Thymus (tissue), 11 donors: ENCODE results near the gene GET4. TPM values are rescaled to one million over a fixed set of nuclear protein-coding genes. Genes with fewer than 3 reads are reported as not detected.

Experiments
- DNase-seq, 9 donors: peaks; one replicate each; pipeline ENCODE4 v3.0.0-alpha.2; 2013; ENCODE audit warnings: low spot score in 9 of 9, low read depth in 6 of 9, missing footprints in 1 of 9
- H3K27ac ChIP-seq, 2 donors: one replicate each; pipeline ENCODE4 v1.5.1; 2013; ENCODE audit warnings: control low read depth in 1 of 2, low read depth in 1 of 2, low read length in 1 of 2, mild to moderate bottlenecking in 1 of 2, moderate library complexity in 1 of 2
- H3K27me3 ChIP-seq, 2 donors: one replicate each; pipeline ENCODE4 v1.5.1; 2013; ENCODE audit warnings: low read length in 1 of 2; ENCODE audit not compliant: control insufficient read depth in 2 of 2, insufficient read depth in 1 of 2
- H3K36me3 ChIP-seq, 2 donors: one replicate each; pipeline ENCODE4 v1.5.1; 2013; ENCODE audit warnings: low read length in 1 of 2, mild to moderate bottlenecking in 1 of 2, moderate library complexity in 1 of 2; ENCODE audit not compliant: control insufficient read depth in 2 of 2, insufficient read depth in 2 of 2
- H3K4me1 ChIP-seq, 2 donors: one replicate each; pipeline ENCODE4 v1.5.1; 2013; ENCODE audit warnings: low read length in 2 of 2; ENCODE audit not compliant: control insufficient read depth in 2 of 2, insufficient read depth in 2 of 2
- H3K4me3 ChIP-seq, 2 donors: one replicate each; pipeline ENCODE4 v1.5.1; 2013; ENCODE audit warnings: low read length in 2 of 2, control low read depth in 1 of 2, mild to moderate bottlenecking in 1 of 2
- H3K9me3 ChIP-seq, 2 donors: one replicate each; pipeline ENCODE4 v1.5.1; 2013; ENCODE audit warnings: low read length in 1 of 2, mild to moderate bottlenecking in 1 of 2; ENCODE audit not compliant: control insufficient read depth in 2 of 2, insufficient read depth in 1 of 2
- WGBS: extraction: QIAGEN DNeasy Blood & Tissue Kit; methylation state at CpG from one replicate; pipeline ENCODE4 v1.1.7; 2013; 5-methylcytosine and 5-hydroxymethylcytosine counted together
- polyA plus RNA-seq: library from polyadenylated mRNA; stranded (reverse); fragments of 200-250 nt; gene quantifications from one replicate; pipeline ENCODE4 v1.2.3, GENCODE V29; 2013
- total RNA-seq: library from RNA; stranded (reverse); fragments of 120-200 nt; gene quantifications from one replicate; pipeline ENCODE4 v1.2.4, GENCODE V29; 2013
- donor health status: healthy.

Gene GET4
- total and polyA plus RNA-seq, 2 donors: 24.3 to 84.7 TPM

DNA sequence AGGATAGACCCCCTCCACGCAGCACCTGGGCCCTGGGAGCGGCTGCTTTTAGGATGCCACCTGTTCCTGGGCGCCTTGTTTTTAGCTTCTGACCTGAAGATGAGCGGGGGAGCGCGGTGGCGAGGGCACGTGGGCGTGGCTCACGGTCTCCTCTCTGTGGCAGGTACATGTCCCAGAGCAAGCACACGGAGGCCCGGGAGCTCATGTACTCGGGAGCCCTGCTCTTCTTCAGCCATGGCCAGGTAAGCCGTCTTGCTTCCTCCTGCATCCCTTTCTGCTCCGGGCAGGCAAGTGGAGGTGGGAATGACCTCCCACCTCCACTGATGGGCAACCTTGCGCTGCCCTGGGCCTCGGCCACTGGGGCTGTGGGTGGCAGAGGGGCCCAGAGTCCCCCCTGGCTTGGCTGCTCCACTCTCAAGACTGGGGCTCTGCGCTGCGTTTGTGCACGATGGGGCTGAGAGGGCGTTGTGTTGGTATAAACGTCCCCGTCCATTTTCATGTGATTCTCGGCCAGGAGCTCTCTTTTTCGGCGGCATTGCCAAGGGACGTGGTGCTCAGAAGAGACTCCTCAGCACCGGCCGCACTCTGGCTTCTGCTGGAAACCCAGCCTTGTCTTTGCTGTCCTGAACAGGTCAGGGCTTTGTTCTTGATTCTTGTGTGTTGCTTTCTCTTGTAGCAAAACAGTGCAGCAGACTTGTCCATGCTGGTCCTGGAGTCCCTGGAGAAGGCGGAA is 9.7 kb downstream of the GET4 start:
- Histone ChIP-seq H3K27ac (no peak overlapping the region), H3K9me3 (no peaks in the 10 kb centered on the region), H3K4me1 (peaks cover 0 to 6% of the 10 kb centered on the region in 2 donors), H3K4me3 (no peak overlapping the region), H3K27me3 (no peaks in the 10 kb centered on the region), H3K36me3 (peaks cover 39 to 66% of the 10 kb centered on the region in 2 donors)
- 97% methylated on average over 30 of the region's 30 CpGs for WGBS
- no peak for DNase-seq

DNA sequence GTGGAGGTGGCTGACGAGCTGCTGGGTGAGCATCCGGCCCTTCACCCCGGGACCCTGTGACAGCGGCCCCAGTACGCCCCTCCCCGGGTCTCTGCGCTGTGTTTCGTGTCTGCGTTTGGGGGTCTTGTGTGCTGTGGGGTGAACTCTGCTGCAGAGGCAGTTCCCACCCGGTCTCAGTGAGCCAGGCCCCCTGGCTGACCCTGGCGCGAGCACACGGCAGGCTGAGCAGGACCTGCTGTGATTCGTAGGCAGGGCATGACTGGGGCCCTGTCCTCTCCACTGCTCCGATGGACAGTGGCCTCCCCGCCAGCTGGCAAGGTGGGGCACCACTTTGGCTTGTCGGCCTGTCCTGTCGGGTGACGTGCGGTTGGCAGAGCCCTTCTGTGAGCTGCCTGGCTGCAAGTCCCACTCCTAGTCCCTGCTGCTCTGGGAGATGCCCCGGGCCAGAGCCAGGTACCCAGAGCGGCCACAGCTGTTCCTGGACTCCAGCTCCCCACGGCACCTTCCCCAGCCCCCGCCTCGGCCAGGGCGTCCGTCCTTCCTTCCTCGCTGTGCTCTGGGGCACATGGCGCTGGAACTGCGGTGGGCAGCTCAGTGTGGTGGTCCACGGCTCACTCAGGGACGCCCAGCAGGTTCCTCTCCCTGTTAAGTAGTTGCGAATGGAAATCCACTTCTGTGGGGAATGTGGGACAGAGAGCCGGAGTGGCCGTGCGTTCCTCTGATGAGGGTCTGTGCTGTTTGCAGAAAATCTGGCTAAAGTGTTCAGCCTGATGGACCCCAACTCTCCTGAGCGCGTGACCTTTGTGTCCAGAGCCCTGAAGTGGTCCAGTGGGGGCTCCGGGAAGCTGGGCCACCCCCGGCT is 10.5 kb downstream of the GET4 start:
- peaks cover 0 to 6% of the 10 kb centered on the region in 2 donors for H3K4me1 ChIP-seq
- no peaks in the 10 kb centered on the region for H3K27me3 ChIP-seq
- no peak overlapping the region for H3K4me3 ChIP-seq
- peaks cover 47 to 73% of the 10 kb centered on the region in 2 donors for H3K36me3 ChIP-seq
- DNase-seq: no peak
- peak overlapping the region in 1 of 2 donors; percentile 52 for H3K27ac ChIP-seq
- no peaks in the 10 kb centered on the region for H3K9me3 ChIP-seq
- 95% methylated on average over 40 of the region's 40 CpGs for WGBS

GRCh38 chr7:887488-887820 is 11.1 kb downstream of the GET4 start:
- WGBS: 93% methylated on average over 18 of the region's 18 CpGs
- peaks cover 53 to 73% of the 10 kb centered on the region in 2 donors for H3K36me3 ChIP-seq
- no peak overlapping the region for H3K4me3 ChIP-seq
- H3K27me3 ChIP-seq: no peaks in the 10 kb centered on the region
- DNase-seq: no peak
- H3K27ac ChIP-seq: no peak overlapping the region
- H3K9me3 ChIP-seq: peaks cover 1 to 4% of the 10 kb centered on the region in 2 donors
- peaks cover 0 to 6% of the 10 kb centered on the region in 2 donors for H3K4me1 ChIP-seq

- H3K4me1 ChIP-seq: peaks cover 0 to 6% of the 10 kb centered on the region in 2 donors
- H3K4me3 ChIP-seq: no peak overlapping the region
- no peak overlapping the region for H3K27ac ChIP-seq
- WGBS: 97% methylated on average over 43 of the region's 43 CpGs
- peaks cover 60 to 76% of the 10 kb centered on the region in 2 donors for H3K36me3 ChIP-seq
- no peaks in the 10 kb centered on the region for H3K27me3 ChIP-seq
- H3K9me3 ChIP-seq: peaks cover 1 to 5% of the 10 kb centered on the region in 2 donors
- DNase-seq: no peak
Measured at GRCh38 chr7:888081-889024, 12.0 kb downstream of the GET4 start.

DNA sequence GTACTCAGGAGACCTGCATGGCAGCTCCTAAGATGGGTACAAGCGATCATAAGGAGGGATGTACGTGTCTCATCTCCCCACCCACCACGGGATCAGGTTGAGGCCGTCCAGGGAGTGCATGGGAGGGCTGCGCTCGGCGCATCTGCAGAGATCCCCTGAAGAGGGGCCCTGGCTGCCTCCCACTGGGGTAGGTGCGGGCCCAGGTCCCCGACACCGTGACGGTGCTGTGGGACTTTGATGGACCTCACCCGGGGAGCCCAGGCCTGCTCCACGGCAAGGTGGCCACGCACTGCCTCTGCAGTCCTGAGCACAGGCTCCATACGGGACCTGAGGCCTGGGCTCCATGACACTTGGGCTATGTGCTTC is 12.7 kb downstream of the GET4 start:
- Histone ChIP-seq H3K4me3 (no peak overlapping the region), H3K9me3 (peaks cover 1 to 5% of the 10 kb centered on the region in 2 donors), H3K4me1 (peaks cover 0 to 6% of the 10 kb centered on the region in 2 donors), H3K27me3 (no peaks in the 10 kb centered on the region), H3K27ac (no peak overlapping the region), H3K36me3 (peaks cover 66 to 77% of the 10 kb centered on the region in 2 donors)
- WGBS: over 99% methylated on average over 15 of the region's 15 CpGs
- no peak for DNase-seq

DNA sequence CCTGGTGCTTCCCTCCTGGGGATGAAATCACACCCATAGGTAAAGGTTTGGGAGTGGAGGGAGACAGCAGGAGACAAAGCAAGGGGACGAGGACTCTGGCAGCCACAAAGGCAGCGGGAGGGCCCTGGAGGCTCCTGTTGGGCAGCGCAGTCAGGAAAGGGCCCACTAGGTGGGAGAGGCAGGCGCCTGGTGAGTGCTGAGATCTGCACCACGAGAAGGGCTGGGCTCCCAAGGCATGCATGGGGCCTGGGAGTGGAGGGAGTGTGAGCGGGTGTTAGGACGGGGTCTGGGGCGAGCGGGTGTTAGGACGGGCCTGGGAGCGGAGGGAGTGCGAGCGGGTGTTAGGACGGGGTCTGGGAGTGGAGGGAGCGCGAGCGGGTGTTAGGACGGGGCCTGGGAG is 13.0 kb downstream of the GET4 start:
- no peak for DNase-seq
- Histone ChIP-seq H3K36me3 (peaks cover 68 to 81% of the 10 kb centered on the region in 2 donors), H3K4me1 (peaks cover 0 to 6% of the 10 kb centered on the region in 2 donors), H3K27me3 (no peaks in the 10 kb centered on the region), H3K9me3 (peaks cover 1 to 5% of the 10 kb centered on the region in 2 donors), H3K27ac (no peak overlapping the region), H3K4me3 (no peak overlapping the region)
- WGBS: 98% methylated on average over 18 of the region's 18 CpGs

- Histone ChIP-seq H3K27ac (no peak overlapping the region), H3K4me3 (no peak overlapping the region), H3K9me3 (peaks cover 1 to 5% of the 10 kb centered on the region in 2 donors), H3K36me3 (peaks cover 79 to 94% of the 10 kb centered on the region in 2 donors), H3K4me1 (peaks cover 0 to 2% of the 10 kb centered on the region in 2 donors), H3K27me3 (no peaks in the 10 kb centered on the region)
- no peak for DNase-seq
- 99% methylated on average over 15 of the region's 15 CpGs for WGBS
Measured at GRCh38 chr7:890868-891267, 14.5 kb downstream of the GET4 start.

GRCh38 chr7:891291-891690 is 14.9 kb downstream of the GET4 start:
- Histone ChIP-seq H3K9me3 (peaks cover 1 to 5% of the 10 kb centered on the region in 2 donors), H3K27ac (no peak overlapping the region), H3K27me3 (no peaks in the 10 kb centered on the region), H3K4me3 (no peak overlapping the region), H3K4me1 (no peaks in the 10 kb centered on the region), H3K36me3 (peaks cover 80 to 94% of the 10 kb centered on the region in 2 donors)
- no peak for DNase-seq
- 98% methylated on average over 29 of the region's 29 CpGs for WGBS
